ENCODE measurements around the gene CYP2F1.

DNA sequence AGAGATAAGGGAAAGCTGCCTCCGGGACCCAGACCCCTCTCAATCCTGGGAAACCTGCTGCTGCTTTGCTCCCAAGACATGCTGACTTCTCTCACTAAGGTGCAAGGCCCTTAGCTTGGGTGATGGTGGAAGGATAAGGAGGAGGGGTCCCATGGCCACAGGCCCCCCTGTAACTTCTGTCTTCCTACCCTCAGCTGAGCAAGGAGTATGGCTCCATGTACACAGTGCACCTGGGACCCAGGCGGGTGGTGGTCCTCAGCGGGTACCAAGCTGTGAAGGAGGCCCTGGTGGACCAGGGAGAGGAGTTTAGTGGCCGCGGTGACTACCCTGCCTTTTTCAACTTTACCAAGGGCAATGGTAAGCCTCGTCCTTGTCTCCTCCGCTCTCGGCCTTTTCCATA, 2.0 kb downstream of the CYP2F1 start:
- no peak for TF ChIP-seq EP300 (IDR thresholded peaks at IDR 0.05)
- TF ChIP-seq, protein P1, sequence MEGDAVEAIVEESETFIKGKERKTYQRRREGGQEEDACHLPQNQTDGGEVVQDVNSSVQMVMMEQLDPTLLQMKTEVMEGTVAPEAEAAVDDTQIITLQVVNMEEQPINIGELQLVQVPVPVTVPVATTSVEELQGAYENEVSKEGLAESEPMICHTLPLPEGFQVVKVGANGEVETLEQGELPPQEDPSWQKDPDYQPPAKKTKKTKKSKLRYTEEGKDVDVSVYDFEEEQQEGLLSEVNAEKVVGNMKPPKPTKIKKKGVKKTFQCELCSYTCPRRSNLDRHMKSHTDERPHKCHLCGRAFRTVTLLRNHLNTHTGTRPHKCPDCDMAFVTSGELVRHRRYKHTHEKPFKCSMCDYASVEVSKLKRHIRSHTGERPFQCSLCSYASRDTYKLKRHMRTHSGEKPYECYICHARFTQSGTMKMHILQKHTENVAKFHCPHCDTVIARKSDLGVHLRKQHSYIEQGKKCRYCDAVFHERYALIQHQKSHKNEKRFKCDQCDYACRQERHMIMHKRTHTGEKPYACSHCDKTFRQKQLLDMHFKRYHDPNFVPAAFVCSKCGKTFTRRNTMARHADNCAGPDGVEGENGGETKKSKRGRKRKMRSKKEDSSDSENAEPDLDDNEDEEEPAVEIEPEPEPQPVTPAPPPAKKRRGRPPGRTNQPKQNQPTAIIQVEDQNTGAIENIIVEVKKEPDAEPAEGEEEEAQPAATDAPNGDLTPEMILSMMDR (IDR thresholded peaks at IDR 0.05): no peak
